OCI-LY7 (cell line): ENCODE data around the gene PDZK1. TPM values are rescaled to one million over a fixed set of nuclear protein-coding genes. Genes with fewer than 3 reads are reported as not detected.

Experiments used
- BruUV-seq: library from RNA; stranded (reverse); fragments of 400-500 nt; replicated peaks from 2 replicates; lab custom pipeline; 2021; lab: Mats Ljungman, UMichigan
- CTCF ChIA-PET: fragments of 300-600 bp; sonication (Branson Sonifier 250); formaldehyde crosslinking; loops from one replicate; lab custom pipeline; 2022; ENCODE audit warnings: antibody characterized with exemption; ENCODE audit not compliant: unreplicated experiment; lab: Charles Lee
- POLR2A ChIA-PET: fragments of 300-600 bp; sonication (Branson Sonifier 250); formaldehyde crosslinking; loops from one replicate; lab custom pipeline; 2022; ENCODE audit warnings: antibody characterized with exemption; lab: Charles Lee
- DNase-seq: peaks from one replicate; pipeline ENCODE4 v3.0.0-alpha.2; 2015; ENCODE audit warnings: low spot score
- H2AFZ ChIP-seq: fragments of 200-600 bp; sonication (generic), shearing (Covaris generic); 2 replicates; pipeline ENCODE4 v1.6.1; 2014; ENCODE audit warnings: mild to moderate bottlenecking, antibody characterized with exemption, low read length, moderate library complexity
- H3K27ac ChIP-seq: fragments of 200-600 bp; sonication (generic); 2 replicates; pipeline ENCODE4 v1.5.1; 2014; ENCODE audit warnings: mixed run types, low read depth, mild to moderate bottlenecking, moderate library complexity, low read length, inconsistent platforms; ENCODE audit not compliant: poor library complexity, severe bottlenecking
- H3K36me3 ChIP-seq: fragments of 200-600 bp; sonication (generic); 2 replicates; pipeline ENCODE4 v1.6.1; 2014; ENCODE audit warnings: mild to moderate bottlenecking, antibody characterized with exemption, low read length, moderate library complexity, mixed read lengths; ENCODE audit not compliant: insufficient read depth
- H3K4me1 ChIP-seq: fragments of 200-600 bp; sonication (generic); 2 replicates; pipeline ENCODE4 v1.5.1; 2014; ENCODE audit warnings: mild to moderate bottlenecking, low read length; ENCODE audit not compliant: insufficient read depth, poor library complexity, severe bottlenecking
- H3K4me2 ChIP-seq: fragments of 200-600 bp; sonication (generic); 2 replicates; pipeline ENCODE4 v1.6.1; 2014; ENCODE audit warnings: mild to moderate bottlenecking, low read length
- H3K4me3 ChIP-seq: fragments of 200-600 bp; sonication (generic); 2 replicates; pipeline ENCODE4 v1.5.1; 2014; ENCODE audit warnings: mild to moderate bottlenecking, low read depth, low read length; ENCODE audit not compliant: poor library complexity, severe bottlenecking
- H3K79me2 ChIP-seq: fragments of 200-600 bp; sonication (generic); 2 replicates; pipeline ENCODE4 v1.6.1; 2016; ENCODE audit warnings: low read depth, mild to moderate bottlenecking, low read length, moderate library complexity, mixed read lengths; ENCODE audit not compliant: insufficient read depth
- H3K9me2 ChIP-seq: fragments of 200-600 bp; sonication (generic); 2 replicates; pipeline ENCODE4 v1.6.1; 2016; ENCODE audit warnings: mild to moderate bottlenecking, low read length, mixed read lengths; ENCODE audit not compliant: insufficient read depth
- H3K9me3 ChIP-seq: fragments of 200-600 bp; sonication (generic); 2 replicates; pipeline ENCODE4 v1.6.1; 2014; ENCODE audit warnings: mild to moderate bottlenecking, mixed run types, low read length, mixed read lengths
- H4K20me1 ChIP-seq: fragments of 200-600 bp; sonication (generic); 2 replicates; pipeline ENCODE4 v1.6.1; 2014; ENCODE audit warnings: mild to moderate bottlenecking, antibody characterized with exemption, low read length, moderate library complexity, mixed read lengths; ENCODE audit not compliant: insufficient read depth
- EZH2phosphoT487 ChIP-seq: fragments of 200-600 bp; sonication (generic); IDR thresholded peaks from 2 replicates; pipeline ENCODE4 v1.6.1; 2018; ENCODE audit warnings: low read depth, borderline replicate concordance, mild to moderate bottlenecking, mixed run types, antibody characterized with exemption, low read length, moderate library complexity, mixed read lengths
- intact Hi-C: fragments of 100-400 bp; cut with micrococcal nuclease; formaldehyde crosslinking; loops from one replicate; pipeline ENCODE4 v1.10.0; 2022; ENCODE audit not compliant: unreplicated experiment
- total RNA-seq, 2 experiments: library from RNA; depleted of rRNA in 1 of 2; stranded (reverse); fragments of >200 nt in 1 of 2; shearing (Covaris generic) in 1 of 2; gene quantifications; 2 replicates each; pipeline ENCODE4 v1.2.3, GENCODE V29; 2014 to 2022
- TF ChIP-seq, protein P1 (sequence below): fragments of 200-600 bp; sonication (generic); conservative IDR thresholded peaks from 2 replicates; pipeline ENCODE4 v1.5.1; 2014; ENCODE audit warnings: mild to moderate bottlenecking, antibody characterized with exemption, low read length, moderate library complexity, mixed read lengths

PDZK1 gene
- total RNA-seq, 2 experiments from 2014 or later: 0.23 TPM; not detected in 1

- H3K4me2 ChIP-seq: no peak overlapping the region
- CTCF ChIA-PET: no interaction called here
- H3K79me2 ChIP-seq: no peaks in the 10 kb centered on the region
- no peak overlapping the region for H3K4me3 ChIP-seq
- no peaks in the 10 kb centered on the region for H3K9me3 ChIP-seq
- no peaks in the 10 kb centered on the region for H3K36me3 ChIP-seq
- H4K20me1 ChIP-seq: no peaks in the 10 kb centered on the region
- TF ChIP-seq, protein P1, sequence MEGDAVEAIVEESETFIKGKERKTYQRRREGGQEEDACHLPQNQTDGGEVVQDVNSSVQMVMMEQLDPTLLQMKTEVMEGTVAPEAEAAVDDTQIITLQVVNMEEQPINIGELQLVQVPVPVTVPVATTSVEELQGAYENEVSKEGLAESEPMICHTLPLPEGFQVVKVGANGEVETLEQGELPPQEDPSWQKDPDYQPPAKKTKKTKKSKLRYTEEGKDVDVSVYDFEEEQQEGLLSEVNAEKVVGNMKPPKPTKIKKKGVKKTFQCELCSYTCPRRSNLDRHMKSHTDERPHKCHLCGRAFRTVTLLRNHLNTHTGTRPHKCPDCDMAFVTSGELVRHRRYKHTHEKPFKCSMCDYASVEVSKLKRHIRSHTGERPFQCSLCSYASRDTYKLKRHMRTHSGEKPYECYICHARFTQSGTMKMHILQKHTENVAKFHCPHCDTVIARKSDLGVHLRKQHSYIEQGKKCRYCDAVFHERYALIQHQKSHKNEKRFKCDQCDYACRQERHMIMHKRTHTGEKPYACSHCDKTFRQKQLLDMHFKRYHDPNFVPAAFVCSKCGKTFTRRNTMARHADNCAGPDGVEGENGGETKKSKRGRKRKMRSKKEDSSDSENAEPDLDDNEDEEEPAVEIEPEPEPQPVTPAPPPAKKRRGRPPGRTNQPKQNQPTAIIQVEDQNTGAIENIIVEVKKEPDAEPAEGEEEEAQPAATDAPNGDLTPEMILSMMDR: no peak
- no peak for TF ChIP-seq EZH2phosphoT487
- no TSS peak for BruUV-seq
- H3K4me1 ChIP-seq: no peaks in the 10 kb centered on the region
- DNase-seq: no peak
- H2AFZ ChIP-seq: no peak overlapping the region
- H3K27ac ChIP-seq: no peak overlapping the region
- POLR2A ChIA-PET: no interaction called here
- H3K9me2 ChIP-seq: no peaks in the 10 kb centered on the region
- intact Hi-C loops: no loop called here
Observed at GRCh38 chr1:145706086-145706664, 993 bp downstream of the PDZK1 start.

GRCh38 chr1:145705622-145706021 lies 1.5 kb downstream of the PDZK1 start:
- H3K4me2 ChIP-seq: no peak overlapping the region
- ChIA-PET POLR2A (no interaction called here), CTCF (no interaction called here)
- no peaks in the 10 kb centered on the region for H3K4me1 ChIP-seq
- no peaks in the 10 kb centered on the region for H3K36me3 ChIP-seq
- H3K27ac ChIP-seq: no peak overlapping the region
- no peak overlapping the region for H2AFZ ChIP-seq
- H3K79me2 ChIP-seq: no peaks in the 10 kb centered on the region
- H4K20me1 ChIP-seq: no peaks in the 10 kb centered on the region
- TF ChIP-seq, protein P1: no peak
- no peak for TF ChIP-seq EZH2phosphoT487
- DNase-seq: no peak
- H3K4me3 ChIP-seq: no peak overlapping the region
- no peaks in the 10 kb centered on the region for H3K9me3 ChIP-seq
- intact Hi-C loops: no loop called here
- BruUV-seq: no TSS peak
- no peaks in the 10 kb centered on the region for H3K9me2 ChIP-seq

GRCh38 chr1:145702826-145703225 lies 4.3 kb downstream of the PDZK1 start:
- ChIA-PET CTCF (no interaction called here), POLR2A (interaction anchor here (0.6 to 1.6 kb wide), 3 partner anchors 12 to 102 kb away, joined by 3 to 5 read pairs (median 3); no protein-coding TSS in a partner anchor)
- no TSS peak for BruUV-seq
- TF ChIP-seq, protein P1: no peak
- no peak for TF ChIP-seq EZH2phosphoT487
- H3K9me2 ChIP-seq: no peaks in the 10 kb centered on the region
- H3K4me2 ChIP-seq: no peak overlapping the region
- no peaks in the 10 kb centered on the region for H4K20me1 ChIP-seq
- intact Hi-C loops: no loop called here
- DNase-seq: no peak
- H3K79me2 ChIP-seq: no peaks in the 10 kb centered on the region
- no peak overlapping the region for H3K27ac ChIP-seq
- H3K36me3 ChIP-seq: no peaks in the 10 kb centered on the region
- no peak overlapping the region for H3K4me3 ChIP-seq
- no peaks in the 10 kb centered on the region for H3K9me3 ChIP-seq
- no peak overlapping the region for H2AFZ ChIP-seq
- no peaks in the 10 kb centered on the region for H3K4me1 ChIP-seq
